Lung (tissue), 12 donors: ENCODE results near the gene EPHA7. TPM values are rescaled to one million over a fixed set of nuclear protein-coding genes. Genes with fewer than 3 reads are reported as not detected.

Experiments
- ATAC-seq: fragments of 200-7000 bp; cut with Tn5 transposase; one replicate; pipeline ENCODE4 v1.9.1; 2020; ENCODE audit warnings: moderate number of reproducible peaks; ENCODE audit not compliant: insufficient read depth, low FRiP score
- DNase-seq, 3 donors: peaks; one replicate each; pipeline ENCODE4 v3.0.0-alpha.2; 2013 to 2017
- H3K27ac ChIP-seq, 2 donors: one replicate each; pipeline ENCODE4 v1.5.1; 2013; ENCODE audit warnings: mild to moderate bottlenecking in 2 of 2, moderate library complexity in 2 of 2, control low read depth in 1 of 2, inconsistent platforms in 1 of 2, low read depth in 1 of 2, low read length in 1 of 2
- H3K27me3 ChIP-seq, 3 donors: one replicate each; pipeline ENCODE4 v1.5.1; 2013; ENCODE audit warnings: low read length in 2 of 3; ENCODE audit not compliant: control insufficient read depth in 3 of 3, insufficient read depth in 3 of 3
- H3K36me3 ChIP-seq, 4 donors: one replicate each; pipeline ENCODE4 v1.5.1; 2013; ENCODE audit warnings: low read length in 4 of 4, mild to moderate bottlenecking in 1 of 4, moderate library complexity in 1 of 4; ENCODE audit not compliant: control insufficient read depth in 4 of 4, insufficient read depth in 4 of 4
- H3K4me1 ChIP-seq, 5 donors: one replicate each; pipeline ENCODE4 v1.5.1; 2013; ENCODE audit warnings: low read length in 5 of 5, mild to moderate bottlenecking in 2 of 5, moderate library complexity in 1 of 5; ENCODE audit not compliant: control insufficient read depth in 5 of 5, insufficient read depth in 5 of 5
- H3K4me3 ChIP-seq: one replicate; pipeline ENCODE4 v1.5.1; 2013; ENCODE audit warnings: mild to moderate bottlenecking, control low read depth, moderate library complexity
- H3K9ac ChIP-seq, 2 donors: one replicate each; pipeline ENCODE4 v1.5.1; 2013; ENCODE audit warnings: low read length in 2 of 2, control low read depth in 1 of 2; ENCODE audit not compliant: insufficient read depth in 1 of 2
- H3K9me3 ChIP-seq, 4 donors: one replicate each; pipeline ENCODE4 v1.5.1; 2013; ENCODE audit warnings: low read length in 3 of 4, mild to moderate bottlenecking in 1 of 4, moderate library complexity in 1 of 4; ENCODE audit not compliant: control insufficient read depth in 4 of 4, insufficient read depth in 3 of 4
- WGBS, 2 donors: extraction: QIAGEN DNeasy Blood & Tissue Kit; methylation state at CpG; one replicate each; pipeline ENCODE4 v1.1.7; 2013; 5-methylcytosine and 5-hydroxymethylcytosine counted together
- polyA plus RNA-seq, 2 donors: library from polyadenylated mRNA; stranded (reverse); fragments of 200-250 nt; gene quantifications; one replicate each; pipeline ENCODE4 v1.2.1, GENCODE V29; 2013
- total RNA-seq, 2 donors: library from RNA; depleted of rRNA in 1 of 2; stranded (reverse); fragments of >200 nt in 1 of 2; gene quantifications; one replicate each; pipeline ENCODE4 v1.2.1, GENCODE V29; 2014 to 2021
- TF ChIP-seq, protein P1 (sequence below): IDR thresholded peaks from 2 replicates; pipeline ENCODE4 v1.5.1; 2012; ENCODE audit warnings: mild to moderate bottlenecking; ENCODE audit errors: control extremely low read depth, extremely low read depth
- donor health status: control.
- donor health status: control.
- donor health status: Bipolar disorder and iron deficiency.
- donor health status: healthy.
- donor health status: DM: yes; HTN: yes; CAD: no.

Gene EPHA7
- total and polyA plus RNA-seq, 4 donors: 0.06 to 6.3 (median 0.62) TPM

DNA sequence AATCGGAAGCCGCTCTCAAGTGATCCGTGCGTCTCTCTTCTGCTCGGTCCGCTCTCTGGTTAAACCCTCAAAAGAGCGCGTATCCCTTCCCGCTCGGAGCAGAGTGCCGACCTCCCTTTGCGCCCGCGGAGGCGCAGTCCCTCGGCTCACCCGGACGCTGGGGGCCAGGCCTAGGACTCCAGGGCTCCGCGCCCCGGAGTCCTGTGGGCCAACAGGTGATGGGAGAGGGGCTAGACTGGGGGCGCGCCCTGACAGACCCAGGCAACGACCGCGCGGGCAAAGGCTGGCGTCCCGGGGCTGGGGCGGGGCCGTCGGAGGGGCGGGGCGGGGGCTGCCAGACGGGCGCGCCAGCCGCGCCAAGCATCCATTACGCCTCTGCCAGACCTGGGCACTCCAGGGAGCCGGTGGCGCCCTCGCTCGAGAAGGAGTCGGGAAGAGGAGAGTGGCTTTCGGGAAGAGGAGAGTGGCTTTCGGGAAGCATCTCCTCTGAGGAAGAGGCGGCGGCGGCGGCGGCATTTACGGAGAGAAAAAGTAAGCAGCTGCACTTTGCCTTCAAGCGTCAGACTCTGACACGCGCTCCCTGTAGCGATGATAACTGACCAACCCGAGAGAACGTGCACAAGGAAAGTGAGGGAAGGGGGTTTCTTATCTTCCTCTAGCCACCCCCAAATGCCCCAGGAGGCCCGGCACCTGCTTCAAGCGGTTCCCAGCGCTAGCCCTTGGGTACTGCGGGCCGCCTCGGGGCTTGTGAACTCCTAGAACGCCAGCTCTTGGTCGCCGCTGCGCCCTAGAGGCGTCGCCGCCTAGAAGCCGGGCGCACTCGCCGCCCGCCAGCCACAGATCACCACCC lies 2.6 kb downstream of the EPHA7 start:
- WGBS, 2 donors: 1 to 2% methylated on average over 76 to 77 of the region's 77 CpGs
- Histone ChIP-seq H3K36me3 (no peaks in the 10 kb centered on the region), H3K27me3 (peaks cover 0 to 5% (median 0%) of the 10 kb centered on the region in 3 donors), H3K9me3 (peaks cover 0 to 9% (median 0%) of the 10 kb centered on the region in 4 donors), H3K4me3 (peak overlapping the region; percentile 3), H3K9ac (peak overlapping the region in 1 of 2 donors; percentile 81), H3K27ac (peak overlapping the region in 1 of 2 donors; percentile 80), H3K4me1 (peaks cover 0 to 16% (median 4%) of the 10 kb centered on the region in 5 donors)
- ATAC-seq (no peak), DNase-seq (peak; percentile 67 to 83 (median 73))
- TF ChIP-seq, protein P1, sequence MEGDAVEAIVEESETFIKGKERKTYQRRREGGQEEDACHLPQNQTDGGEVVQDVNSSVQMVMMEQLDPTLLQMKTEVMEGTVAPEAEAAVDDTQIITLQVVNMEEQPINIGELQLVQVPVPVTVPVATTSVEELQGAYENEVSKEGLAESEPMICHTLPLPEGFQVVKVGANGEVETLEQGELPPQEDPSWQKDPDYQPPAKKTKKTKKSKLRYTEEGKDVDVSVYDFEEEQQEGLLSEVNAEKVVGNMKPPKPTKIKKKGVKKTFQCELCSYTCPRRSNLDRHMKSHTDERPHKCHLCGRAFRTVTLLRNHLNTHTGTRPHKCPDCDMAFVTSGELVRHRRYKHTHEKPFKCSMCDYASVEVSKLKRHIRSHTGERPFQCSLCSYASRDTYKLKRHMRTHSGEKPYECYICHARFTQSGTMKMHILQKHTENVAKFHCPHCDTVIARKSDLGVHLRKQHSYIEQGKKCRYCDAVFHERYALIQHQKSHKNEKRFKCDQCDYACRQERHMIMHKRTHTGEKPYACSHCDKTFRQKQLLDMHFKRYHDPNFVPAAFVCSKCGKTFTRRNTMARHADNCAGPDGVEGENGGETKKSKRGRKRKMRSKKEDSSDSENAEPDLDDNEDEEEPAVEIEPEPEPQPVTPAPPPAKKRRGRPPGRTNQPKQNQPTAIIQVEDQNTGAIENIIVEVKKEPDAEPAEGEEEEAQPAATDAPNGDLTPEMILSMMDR: no peak

GRCh38 chr6:93413190-93413589 lies 6.2 kb downstream of the EPHA7 start:
- H3K9ac ChIP-seq: no peak overlapping the region
- peak in 1 of 3 donors; percentile 1 for DNase-seq
- peaks cover 0 to 4% (median 0%) of the 10 kb centered on the region in 4 donors for H3K9me3 ChIP-seq
- no peak overlapping the region for H3K27ac ChIP-seq
- H3K4me3 ChIP-seq: no peak overlapping the region
- H3K36me3 ChIP-seq: no peaks in the 10 kb centered on the region
- H3K27me3 ChIP-seq: peaks cover 0 to 5% (median 0%) of the 10 kb centered on the region in 3 donors
- TF ChIP-seq, protein P1: no peak
- ATAC-seq: no peak
- peaks cover 0 to 8% (median 4%) of the 10 kb centered on the region in 5 donors for H3K4me1 ChIP-seq

DNA sequence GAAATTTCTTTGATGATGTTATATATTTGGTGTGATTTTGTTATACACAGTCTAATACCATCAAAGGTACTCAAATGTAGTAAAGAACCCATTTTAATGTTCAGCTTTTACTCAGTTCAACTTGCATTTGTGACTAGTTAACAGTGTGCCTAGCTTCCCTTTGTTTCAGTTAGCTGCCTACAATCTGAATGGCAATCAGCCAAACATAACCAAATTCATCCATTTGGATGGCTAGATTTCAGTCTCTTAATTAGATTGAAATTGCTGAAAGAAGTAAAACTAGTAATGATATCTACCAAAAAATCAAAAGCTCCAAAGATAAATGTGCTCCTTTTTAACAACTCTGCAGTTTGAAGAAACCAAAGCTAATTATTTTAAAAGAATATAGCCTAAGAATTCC lies 6.9 kb downstream of the EPHA7 start:
- peaks cover 0 to 4% (median 0%) of the 10 kb centered on the region in 4 donors for H3K9me3 ChIP-seq
- H3K36me3 ChIP-seq: no peaks in the 10 kb centered on the region
- H3K4me1 ChIP-seq: peaks cover 0 to 5% (median under 1%) of the 10 kb centered on the region in 5 donors
- H3K27me3 ChIP-seq: peaks cover 0 to 5% (median 0%) of the 10 kb centered on the region in 3 donors
- no peak for ATAC-seq
- H3K27ac ChIP-seq: no peak overlapping the region
- TF ChIP-seq, protein P1: no peak
- H3K9ac ChIP-seq: no peak overlapping the region
- H3K4me3 ChIP-seq: no peak overlapping the region
- no peak for DNase-seq
